GM19468 (cell line): ENCODE data around the gene HECTD4.
"Not testable (repeated sequence)": the region's sequence is repeated elsewhere in the genome, so short reads cannot be mapped to it uniquely, and the experiment has no call there.

Experiments used
- ATAC-seq: cut with Tn5 transposase; IDR thresholded peaks from one replicate; pipeline ENCODE4 v1.9.1; 2021; ENCODE audit warnings: mild to moderate bottlenecking, moderate library complexity, moderate number of reproducible peaks; ENCODE audit not compliant: unreplicated experiment; ENCODE audit errors: extremely low read depth

HECTD4 gene

GRCh38 chr12:112220628-112221027 is 161.6 kb downstream of the HECTD4 start:
- ATAC-seq = not testable (repeated sequence)

- ATAC-seq = no peak
Measured at GRCh38 chr12:112219195-112219594, 163.0 kb downstream of the HECTD4 start.

DNA sequence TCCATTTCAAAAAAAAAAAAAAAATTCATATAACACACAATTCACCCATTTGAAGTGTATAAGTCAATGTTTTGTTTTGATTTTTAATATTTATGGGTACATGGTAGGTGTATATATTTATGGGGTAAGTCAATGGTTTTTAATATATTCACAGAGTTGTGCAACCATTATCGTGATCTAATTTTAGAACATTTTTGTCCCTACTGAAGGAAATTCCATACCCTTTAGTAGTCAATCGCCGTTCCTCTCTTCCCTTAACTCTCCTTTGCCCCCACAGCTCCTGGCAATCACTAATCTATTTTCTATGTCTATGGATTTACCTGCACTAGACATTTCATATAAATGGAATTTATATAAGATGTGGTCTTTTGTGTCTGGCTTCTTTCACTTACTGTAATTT is 164.1 kb downstream of the HECTD4 start:
- ATAC-seq = no peak

DNA sequence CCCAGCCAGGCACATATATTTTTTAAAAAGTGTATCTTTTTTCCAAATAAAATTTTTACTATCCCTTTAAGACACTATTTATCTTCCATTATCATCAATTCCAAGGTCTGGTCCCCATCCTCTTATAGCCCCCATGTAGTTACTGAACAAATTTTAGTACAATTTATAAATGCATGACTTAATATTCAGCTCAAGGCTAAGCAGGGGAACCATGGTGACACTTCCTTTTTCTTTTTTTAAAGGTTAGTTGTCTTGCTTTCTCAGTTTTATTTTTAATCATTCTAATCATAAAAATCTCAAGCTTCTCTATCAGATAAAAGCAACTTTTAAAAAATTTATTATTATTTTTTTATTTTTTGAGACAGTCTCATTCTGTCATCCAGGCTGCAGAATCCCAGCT is 164.6 kb downstream of the HECTD4 start:
- no peak for ATAC-seq

GRCh38 chr12:112216223-112216622 is 166.0 kb downstream of the HECTD4 start:
- no peak for ATAC-seq

- no peak for ATAC-seq
Measured at GRCh38 chr12:112214064-112214463, 168.2 kb downstream of the HECTD4 start.

DNA sequence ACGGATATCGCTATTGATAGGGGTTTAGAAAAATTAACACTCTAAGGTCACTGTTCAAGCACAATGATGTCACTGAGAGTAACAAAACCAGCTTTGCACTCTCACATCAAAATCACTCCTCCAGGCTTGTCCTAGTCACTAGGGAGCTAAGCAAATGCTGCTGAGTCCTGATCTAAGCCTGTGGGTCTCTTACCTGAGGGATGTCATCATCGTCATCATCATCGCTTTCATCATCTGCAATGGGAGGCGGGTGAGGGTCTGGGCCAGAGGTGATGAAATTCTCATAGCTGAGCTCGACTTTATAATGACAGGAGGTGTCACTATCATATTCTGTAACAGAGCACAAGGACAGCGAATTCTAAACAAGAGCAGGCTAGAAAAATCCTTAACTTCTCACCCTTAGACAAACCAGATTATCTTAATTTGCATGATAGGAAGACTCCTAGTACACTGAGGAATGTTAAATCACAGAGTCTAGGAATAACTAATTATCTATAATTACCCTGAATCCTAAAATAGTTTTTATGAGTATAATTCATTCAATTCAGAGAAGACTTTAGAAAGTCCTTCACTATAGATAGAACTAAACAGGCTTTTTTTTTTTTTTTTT is 173.8 kb downstream of the HECTD4 start:
- no peak for ATAC-seq

- ATAC-seq = no peak
Measured at GRCh38 chr12:112207397-112207924, 174.8 kb downstream of the HECTD4 start.

GRCh38 chr12:112206944-112207343 is 175.3 kb downstream of the HECTD4 start:
- ATAC-seq = no peak

GRCh38 chr12:112199136-112199535 is 183.1 kb downstream of the HECTD4 start:
- no peak for ATAC-seq

DNA sequence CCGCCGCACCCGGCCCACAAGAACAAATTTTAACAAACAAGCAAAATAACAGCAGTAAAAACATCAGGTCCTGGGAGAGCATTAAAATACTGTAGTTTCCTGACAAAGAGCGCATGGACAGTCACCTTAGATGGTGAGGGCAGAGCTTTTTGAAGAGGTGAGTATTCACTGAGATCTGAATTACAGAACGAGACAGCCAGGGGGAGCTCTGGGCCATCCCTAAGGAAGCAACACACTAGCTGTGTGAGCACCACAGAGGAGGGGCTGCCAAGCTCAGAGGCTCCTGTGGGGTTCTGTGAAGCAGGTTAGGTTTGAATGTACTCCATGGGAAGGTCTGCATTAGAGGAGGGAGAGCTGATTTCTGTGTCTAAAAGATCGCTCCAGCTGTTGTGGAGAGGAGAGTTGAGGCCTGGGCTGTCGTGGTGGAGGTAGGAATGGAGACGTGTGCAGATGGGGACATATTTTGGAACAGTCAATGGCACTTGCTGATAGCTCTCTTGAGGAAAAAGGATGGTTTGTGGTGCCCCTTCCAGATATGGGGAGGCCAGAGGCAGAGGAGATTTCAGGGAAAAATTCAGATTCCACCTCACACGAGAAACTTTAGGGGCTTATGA is 184.0 kb downstream of the HECTD4 start:
- no peak for ATAC-seq

DNA sequence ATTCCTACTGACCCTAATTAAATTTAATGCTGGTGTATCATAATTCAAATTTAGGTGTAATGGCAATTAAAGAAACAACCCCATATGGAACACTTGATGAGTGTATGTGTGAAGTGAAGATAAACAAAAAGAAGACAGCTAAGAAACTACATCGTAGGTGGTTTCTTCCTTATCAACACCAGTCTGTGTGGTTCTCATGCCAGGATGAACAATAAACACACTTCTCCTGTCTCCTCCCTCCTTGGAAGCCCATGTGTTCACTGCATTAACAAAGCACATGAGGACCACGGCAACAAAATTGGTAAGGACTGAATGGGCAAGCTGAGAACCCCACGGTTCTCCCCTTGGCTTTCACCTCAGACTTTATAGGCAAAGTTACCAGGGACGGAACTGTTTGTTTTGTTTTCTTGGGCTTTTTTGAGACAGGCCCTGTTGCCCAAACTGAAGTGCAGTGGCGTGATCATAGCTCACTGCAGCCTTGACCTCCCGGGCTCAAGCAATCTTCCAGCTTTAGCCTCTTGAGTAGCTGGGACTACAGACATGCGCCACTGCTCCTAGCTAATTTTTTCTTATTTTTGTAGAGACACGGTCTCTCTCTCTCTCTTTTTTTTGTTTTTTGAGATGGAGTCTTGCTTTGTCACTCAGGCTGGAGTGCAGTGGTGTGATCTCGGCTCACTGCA is 185.9 kb downstream of the HECTD4 start:
- no peak for ATAC-seq

GRCh38 chr12:112194601-112195247 is 187.5 kb downstream of the HECTD4 start:
- ATAC-seq = no peak

DNA sequence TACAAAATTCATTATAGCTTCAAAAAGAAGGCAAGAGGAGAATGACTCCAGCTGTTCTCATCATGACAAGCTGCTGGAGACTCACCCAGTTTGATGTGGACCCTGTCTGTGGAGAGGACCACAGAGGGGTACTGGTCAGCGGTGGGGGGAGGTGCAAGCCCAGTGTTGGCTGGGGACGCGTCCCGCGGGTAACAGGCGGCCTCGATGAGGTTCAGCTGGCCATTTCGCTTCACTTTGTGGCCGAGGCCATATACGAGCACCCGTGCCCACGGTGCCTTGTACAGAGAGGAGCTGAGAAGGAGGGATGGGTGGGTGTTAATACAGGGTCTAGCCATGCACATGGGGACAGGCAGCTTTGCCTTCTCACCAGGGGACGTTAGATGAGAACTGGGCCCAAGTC is 189.8 kb downstream of the HECTD4 start:
- ATAC-seq = no peak

DNA sequence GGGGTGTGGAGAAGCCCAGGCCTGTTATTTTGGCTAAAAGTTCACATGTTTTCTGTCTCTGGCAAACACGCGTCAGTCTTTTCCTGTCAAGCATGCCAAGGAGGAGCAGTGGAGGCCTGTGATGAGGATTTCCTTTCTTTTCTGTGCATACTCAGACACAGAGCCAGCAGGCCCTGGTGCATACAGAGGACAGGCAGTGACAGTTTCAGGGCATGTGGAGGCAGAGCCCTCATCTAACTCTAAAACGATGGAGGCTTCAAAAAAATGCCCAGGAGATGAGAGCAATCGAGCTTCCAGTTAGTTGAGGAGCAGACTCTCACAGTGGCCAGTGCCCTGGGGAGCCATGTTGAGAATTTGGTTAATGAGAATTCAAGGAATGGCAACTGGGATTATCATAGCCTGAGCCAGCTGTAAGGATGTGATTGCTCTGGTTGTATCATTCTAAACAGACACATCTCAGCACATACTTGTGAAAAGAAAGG is 190.3 kb downstream of the HECTD4 start:
- ATAC-seq = no peak

DNA sequence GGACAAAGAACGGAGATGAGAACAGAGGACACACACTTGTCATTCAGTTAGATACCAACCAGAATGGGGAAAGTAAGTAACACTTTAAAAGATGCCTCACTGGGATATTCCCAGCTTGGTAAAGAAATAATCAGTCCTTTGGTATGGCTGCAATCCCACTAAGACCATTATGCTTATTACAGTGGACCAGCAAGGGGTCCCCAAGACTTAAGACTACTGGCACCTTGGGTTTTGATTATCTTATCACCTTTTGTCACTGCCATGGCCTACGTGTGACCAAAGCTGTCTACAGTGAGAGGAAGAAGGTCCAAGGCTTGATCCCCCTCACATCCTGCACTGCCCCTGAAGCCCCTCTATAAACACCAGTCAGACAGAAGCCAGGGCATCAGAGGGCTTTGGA is 191.0 kb downstream of the HECTD4 start:
- ATAC-seq = no peak

DNA sequence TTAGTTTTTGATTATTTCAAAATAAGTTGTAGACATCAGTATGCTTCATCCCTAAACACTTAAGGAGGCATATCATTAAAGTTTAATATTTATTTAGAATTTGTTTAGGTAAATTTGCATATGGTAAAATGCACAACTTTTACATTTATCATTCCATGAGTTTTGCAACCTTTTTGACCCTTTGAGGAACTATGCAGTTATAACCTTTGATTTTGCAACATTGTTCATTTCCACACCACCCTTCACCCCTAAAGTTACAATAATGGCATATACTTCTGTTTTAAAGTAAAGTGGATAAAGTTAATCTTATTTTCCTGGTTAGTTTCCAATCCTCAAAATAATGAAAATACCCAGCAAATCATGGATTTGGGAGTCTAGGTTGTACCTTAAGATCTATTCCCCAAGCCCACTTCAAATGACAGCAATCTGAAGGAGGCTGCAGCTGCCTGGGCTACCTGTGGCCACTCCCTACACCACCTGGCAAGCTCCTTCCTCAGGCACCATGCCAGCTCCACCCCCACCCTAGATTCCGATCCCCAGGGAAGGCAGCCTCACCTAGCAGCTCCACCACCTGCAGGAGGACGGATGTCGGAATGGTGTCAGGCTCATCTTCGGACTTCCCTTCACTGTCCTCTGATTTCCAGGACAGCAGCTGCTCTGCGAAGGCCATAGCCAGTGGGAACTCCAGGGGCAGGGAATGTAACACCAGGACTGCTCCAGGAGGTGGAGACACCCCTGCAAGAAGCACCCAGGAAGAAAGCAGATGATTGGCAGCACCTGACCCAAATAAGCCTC is 191.8 kb downstream of the HECTD4 start:
- no peak for ATAC-seq

- no peak for ATAC-seq
Measured at GRCh38 chr12:112188130-112188830, 194.0 kb downstream of the HECTD4 start.

GRCh38 chr12:112185093-112185923 is 196.9 kb downstream of the HECTD4 start:
- no peak for ATAC-seq
